ENCODE data around the gene CLDN7. TPM values are rescaled to one million over a fixed set of nuclear protein-coding genes. Genes with fewer than 3 reads are reported as not detected.
A peak's percentile ranks its signal among the peaks of the same experiment; 100 is the strongest.

Gene CLDN7
- total RNA-seq, 1 experiment from 2014 or later, result 177 TPM

DNA sequence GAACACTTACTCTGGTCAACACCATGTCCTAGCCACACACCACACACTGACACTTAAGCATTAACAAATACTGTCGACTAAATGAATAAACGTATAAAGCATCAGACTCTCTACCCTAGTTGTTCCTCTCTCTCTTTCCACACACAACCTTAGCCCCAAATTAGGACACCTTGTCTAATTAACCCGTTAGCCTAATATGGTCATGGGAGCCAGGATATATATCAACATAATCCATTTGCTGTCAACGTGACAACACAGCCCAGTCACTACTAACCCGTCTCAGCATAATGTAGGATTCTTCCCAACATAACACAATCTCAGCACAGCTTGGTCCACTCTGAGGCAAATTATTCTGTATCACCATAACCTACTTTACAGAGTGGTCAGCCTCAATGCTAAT is 30.2 kb downstream of the CLDN7 start:
- no peaks in the 10 kb centered on the region for H3K27me3 ChIP-seq (ENCODE audit: insufficient read depth, low read length)
- no peak overlapping the region for H4K5ac ChIP-seq (ENCODE audit: insufficient read length, low read depth, low read length)
- no peak overlapping the region for H3K23ac ChIP-seq (ENCODE audit: insufficient read length, low read depth, low read length)
- no peaks in the 10 kb centered on the region for H3K9me3 Mint-ChIP-seq
- DNase-seq, result no peak
- no peak overlapping the region for H3K56ac ChIP-seq (ENCODE audit: insufficient read length, low read depth, low read length)
- H3K14ac ChIP-seq (ENCODE audit: insufficient read depth, low read length), result no peak overlapping the region
- H3K27me3 Mint-ChIP-seq (ENCODE audit: low read depth), result no peaks in the 10 kb centered on the region; the same call in 1 of the 2 replicates
- H4K91ac ChIP-seq (ENCODE audit: insufficient read length, low read depth, low read length), result no peak overlapping the region
- H3T11ph ChIP-seq (ENCODE audit: low read length), result no peak overlapping the region
- H3K79me2 ChIP-seq (ENCODE audit: insufficient read depth, low read length), result peaks cover 15% of the 10 kb centered on the region; the same call in 1 of the 2 replicates
- no peaks in the 10 kb centered on the region for H3K4me1 ChIP-seq (ENCODE audit: insufficient read depth, low read length)
- H3K4me2 ChIP-seq (ENCODE audit: insufficient read depth, insufficient read length, low read length), result peak overlapping the region; percentile 19
- H3K23me2 ChIP-seq (ENCODE audit: insufficient read length, low read depth, low read length, poor library complexity, severe bottlenecking), result peaks cover 7% of the 10 kb centered on the region
- H2BK15ac ChIP-seq (ENCODE audit: low read depth, low read length), result no peak overlapping the region
- no peak overlapping the region for H2BK12ac ChIP-seq (ENCODE audit: insufficient read length, low read depth, low read length)
- H2BK5ac ChIP-seq (ENCODE audit: insufficient read length, low read length), result no peak overlapping the region
- peak overlapping the region; percentile 94 to 100; a peak in 4 of 5 replicates for H3K4me3 Mint-ChIP-seq
- no peaks in the 10 kb centered on the region for H4K20me1 ChIP-seq (ENCODE audit: control insufficient read depth, insufficient read depth, insufficient read length)
- WGBS (ENCODE audit: extremely low coverage, insufficient read length, low lambda C conversion rate), result no CpG with 5 or more reads among the region's 5 CpGs
- peaks cover 13% of the 10 kb centered on the region for H3K79me1 ChIP-seq (ENCODE audit: insufficient read depth, low read depth, low read length, poor library complexity, severe bottlenecking)
- peaks cover 27 to 36% of the 10 kb centered on the region in 2 experiments for H3K4me1 Mint-ChIP-seq
- peaks cover 53 to 75% (median 68%) of the 10 kb centered on the region in 3 experiments; a peak in 6 of 7 replicates for H3K36me3 Mint-ChIP-seq (ENCODE audit: insufficient read depth in 1 of 3, low read depth in 3 of 3)
- H4K8ac ChIP-seq (replicated peaks; ENCODE audit: insufficient read length, low read depth, low read length), result no peak overlapping the region
- no peak overlapping the region for H3K4ac ChIP-seq (ENCODE audit: low read depth, low read length)
- no peaks in the 10 kb centered on the region for H3K9me3 ChIP-seq (ENCODE audit: control insufficient read depth, low read depth, low read length)
- TF ChIP-seq, protein P1, sequence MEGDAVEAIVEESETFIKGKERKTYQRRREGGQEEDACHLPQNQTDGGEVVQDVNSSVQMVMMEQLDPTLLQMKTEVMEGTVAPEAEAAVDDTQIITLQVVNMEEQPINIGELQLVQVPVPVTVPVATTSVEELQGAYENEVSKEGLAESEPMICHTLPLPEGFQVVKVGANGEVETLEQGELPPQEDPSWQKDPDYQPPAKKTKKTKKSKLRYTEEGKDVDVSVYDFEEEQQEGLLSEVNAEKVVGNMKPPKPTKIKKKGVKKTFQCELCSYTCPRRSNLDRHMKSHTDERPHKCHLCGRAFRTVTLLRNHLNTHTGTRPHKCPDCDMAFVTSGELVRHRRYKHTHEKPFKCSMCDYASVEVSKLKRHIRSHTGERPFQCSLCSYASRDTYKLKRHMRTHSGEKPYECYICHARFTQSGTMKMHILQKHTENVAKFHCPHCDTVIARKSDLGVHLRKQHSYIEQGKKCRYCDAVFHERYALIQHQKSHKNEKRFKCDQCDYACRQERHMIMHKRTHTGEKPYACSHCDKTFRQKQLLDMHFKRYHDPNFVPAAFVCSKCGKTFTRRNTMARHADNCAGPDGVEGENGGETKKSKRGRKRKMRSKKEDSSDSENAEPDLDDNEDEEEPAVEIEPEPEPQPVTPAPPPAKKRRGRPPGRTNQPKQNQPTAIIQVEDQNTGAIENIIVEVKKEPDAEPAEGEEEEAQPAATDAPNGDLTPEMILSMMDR (conservative IDR thresholded peaks at IDR 0.05), result no peak
- H3K27ac ChIP-seq (ENCODE audit: insufficient read length, low read depth, low read length), result no peak overlapping the region
- H2BK120ac ChIP-seq (ENCODE audit: low read depth, low read length, poor library complexity, severe bottlenecking), result no peak overlapping the region
- no peak overlapping the region for H3K18ac ChIP-seq (ENCODE audit: insufficient read length, low read depth, low read length)
- no peak overlapping the region; a peak in 1 of 7 replicates for H3K27ac Mint-ChIP-seq
- no peak overlapping the region for H3K9ac ChIP-seq (ENCODE audit: extremely low read depth, insufficient read length, low read length)
- no peak overlapping the region for H2BK20ac ChIP-seq (ENCODE audit: low read depth, low read length, poor library complexity, severe bottlenecking)
- no peak overlapping the region for H2AK5ac ChIP-seq (ENCODE audit: insufficient read length, low read length)
- no peak overlapping the region for H2AFZ ChIP-seq (ENCODE audit: low read length)

All from H9 (cell line).